ENCODE data around the gene G0S2. TPM values are rescaled to one million over a fixed set of nuclear protein-coding genes. Genes with fewer than 3 reads are reported as not detected.

The G0S2 gene
- polyA plus RNA-seq, 1 experiment = 0.43 TPM

- TF ChIP-seq, protein P1, sequence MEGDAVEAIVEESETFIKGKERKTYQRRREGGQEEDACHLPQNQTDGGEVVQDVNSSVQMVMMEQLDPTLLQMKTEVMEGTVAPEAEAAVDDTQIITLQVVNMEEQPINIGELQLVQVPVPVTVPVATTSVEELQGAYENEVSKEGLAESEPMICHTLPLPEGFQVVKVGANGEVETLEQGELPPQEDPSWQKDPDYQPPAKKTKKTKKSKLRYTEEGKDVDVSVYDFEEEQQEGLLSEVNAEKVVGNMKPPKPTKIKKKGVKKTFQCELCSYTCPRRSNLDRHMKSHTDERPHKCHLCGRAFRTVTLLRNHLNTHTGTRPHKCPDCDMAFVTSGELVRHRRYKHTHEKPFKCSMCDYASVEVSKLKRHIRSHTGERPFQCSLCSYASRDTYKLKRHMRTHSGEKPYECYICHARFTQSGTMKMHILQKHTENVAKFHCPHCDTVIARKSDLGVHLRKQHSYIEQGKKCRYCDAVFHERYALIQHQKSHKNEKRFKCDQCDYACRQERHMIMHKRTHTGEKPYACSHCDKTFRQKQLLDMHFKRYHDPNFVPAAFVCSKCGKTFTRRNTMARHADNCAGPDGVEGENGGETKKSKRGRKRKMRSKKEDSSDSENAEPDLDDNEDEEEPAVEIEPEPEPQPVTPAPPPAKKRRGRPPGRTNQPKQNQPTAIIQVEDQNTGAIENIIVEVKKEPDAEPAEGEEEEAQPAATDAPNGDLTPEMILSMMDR (IDR thresholded peaks at IDR 0.05; ENCODE audit: insufficient read depth, low read depth, low read length) = no peak
- DNase-seq (ENCODE audit: low read depth) = no peak
- CTCF ChIA-PET = interaction anchor here (1.0 to 3.2 kb wide), 3 partner anchors 10 to 136 kb away, joined by 4 to 11 read pairs (median 6); no protein-coding TSS in a partner anchor
- H3K4me3 ChIP-seq (ENCODE audit: low read depth, low read length) = no peak overlapping the region
- POLR2A ChIA-PET = no interaction called here
- peaks cover 8% of the 10 kb centered on the region for H3K27me3 ChIP-seq (ENCODE audit: control insufficient read depth, insufficient read depth, low read length)
- H3K36me3 ChIP-seq (ENCODE audit: control insufficient read depth, insufficient read depth, low read length) = no peaks in the 10 kb centered on the region
These were observed 27.6 kb downstream of the G0S2 start for GRCh38 chr1:209702832-209703231.

- POLR2A ChIA-PET = no interaction called here
- TF ChIP-seq, protein P1 (IDR thresholded peaks at IDR 0.05; ENCODE audit: insufficient read depth, low read depth, low read length) = no peak
- DNase-seq (ENCODE audit: low read depth) = no peak
- H3K36me3 ChIP-seq (ENCODE audit: control insufficient read depth, insufficient read depth, low read length) = no peaks in the 10 kb centered on the region
- CTCF ChIA-PET = interaction anchor here (0.7 to 3.2 kb wide), 6 partner anchors 16 to 137 kb away, joined by 3 to 11 read pairs (median 3); no protein-coding TSS in a partner anchor
- peaks cover 6% of the 10 kb centered on the region; the same call in 1 of the 2 replicates for H3K27me3 ChIP-seq (ENCODE audit: control insufficient read depth, insufficient read depth, low read length)
- H3K4me3 ChIP-seq (ENCODE audit: low read depth, low read length) = no peak overlapping the region
These were observed 28.8 kb downstream of the G0S2 start for GRCh38 chr1:209703834-209704504.

GRCh38 chr1:209704584-209704983 is 29.4 kb downstream of the G0S2 start, which contains the start of gene HSD11B1:
Gene HSD11B1, plus strand, starts transcription at chr1:209704846. Its CDS starts 97 bp downstream, at chr1:209704943.
- peak; percentile 19 for DNase-seq (ENCODE audit: low read depth)
- ChIA-PET POLR2A (no interaction called here), CTCF (interaction anchor here (0.7 to 3.2 kb wide), 6 partner anchors 16 to 138 kb away, joined by 3 to 11 read pairs (median 3); no protein-coding TSS in a partner anchor)
- Histone ChIP-seq H3K36me3 (ENCODE audit: control insufficient read depth, insufficient read depth, low read length) (no peaks in the 10 kb centered on the region), H3K27me3 (ENCODE audit: control insufficient read depth, insufficient read depth, low read length) (peaks cover 6% of the 10 kb centered on the region; the same call in 1 of the 2 replicates), H3K4me3 (ENCODE audit: low read depth, low read length) (no peak within 1 kb of the TSS)
- TF ChIP-seq, protein P1 (IDR thresholded peaks at IDR 0.05; ENCODE audit: insufficient read depth, low read depth, low read length) = no peak

GRCh38 chr1:209705033-209705598 is 29.9 kb downstream of the G0S2 start:
- TF ChIP-seq, protein P1 (IDR thresholded peaks at IDR 0.05; ENCODE audit: insufficient read depth, low read depth, low read length) = no peak
- CTCF ChIA-PET = interaction anchor here (0.7 to 3.2 kb wide), 7 partner anchors 8 to 138 kb away, joined by 3 to 11 read pairs (median 3); no protein-coding TSS in a partner anchor
- H3K27me3 ChIP-seq (ENCODE audit: control insufficient read depth, insufficient read depth, low read length) = peaks cover 6% of the 10 kb centered on the region; the same call in 1 of the 2 replicates
- no peak overlapping the region for H3K4me3 ChIP-seq (ENCODE audit: low read depth, low read length)
- POLR2A ChIA-PET = no interaction called here
- DNase-seq (ENCODE audit: low read depth) = no peak
- no peaks in the 10 kb centered on the region for H3K36me3 ChIP-seq (ENCODE audit: control insufficient read depth, insufficient read depth, low read length)

DNA sequence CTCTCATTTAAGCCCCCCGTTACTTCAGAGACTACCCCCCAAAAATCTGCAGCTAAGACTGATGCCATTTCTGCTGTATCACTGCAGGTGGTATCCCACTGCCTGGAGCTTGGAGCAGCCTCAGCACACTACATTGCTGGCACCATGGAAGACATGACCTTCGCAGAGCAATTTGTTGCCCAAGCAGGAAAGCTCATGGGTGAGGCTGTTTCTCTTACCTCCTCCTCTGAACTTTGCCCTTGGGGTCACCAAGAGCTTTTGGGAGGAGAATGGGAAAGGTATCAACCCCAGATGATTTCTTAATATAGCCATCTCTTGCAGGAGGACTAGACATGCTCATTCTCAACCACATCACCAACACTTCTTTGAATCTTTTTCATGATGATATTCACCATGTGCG is 31.4 kb downstream of the G0S2 start:
- POLR2A ChIA-PET = no interaction called here
- CTCF ChIA-PET = interaction anchor here (0.6 to 1.9 kb wide), 3 partner anchors 13 to 131 kb away, joined by 3 to 5 read pairs (median 4); no protein-coding TSS in a partner anchor
- H3K27me3 ChIP-seq (ENCODE audit: control insufficient read depth, insufficient read depth, low read length) = peaks cover 3% of the 10 kb centered on the region; the same call in 1 of the 2 replicates
- TF ChIP-seq, protein P1 (IDR thresholded peaks at IDR 0.05; ENCODE audit: insufficient read depth, low read depth, low read length) = no peak
- no peak overlapping the region for H3K4me3 ChIP-seq (ENCODE audit: low read depth, low read length)
- H3K36me3 ChIP-seq (ENCODE audit: control insufficient read depth, insufficient read depth, low read length) = no peaks in the 10 kb centered on the region
- DNase-seq (ENCODE audit: low read depth) = no peak

All from BJ (cell line).